Fibroblast of skin of right quadriceps (primary cell): ENCODE data around the gene SCARF1.

Experiments used
- DNase-seq: peaks from one replicate; pipeline ENCODE4 v3.0.0-alpha.2; 2013

SCARF1 gene

DNA sequence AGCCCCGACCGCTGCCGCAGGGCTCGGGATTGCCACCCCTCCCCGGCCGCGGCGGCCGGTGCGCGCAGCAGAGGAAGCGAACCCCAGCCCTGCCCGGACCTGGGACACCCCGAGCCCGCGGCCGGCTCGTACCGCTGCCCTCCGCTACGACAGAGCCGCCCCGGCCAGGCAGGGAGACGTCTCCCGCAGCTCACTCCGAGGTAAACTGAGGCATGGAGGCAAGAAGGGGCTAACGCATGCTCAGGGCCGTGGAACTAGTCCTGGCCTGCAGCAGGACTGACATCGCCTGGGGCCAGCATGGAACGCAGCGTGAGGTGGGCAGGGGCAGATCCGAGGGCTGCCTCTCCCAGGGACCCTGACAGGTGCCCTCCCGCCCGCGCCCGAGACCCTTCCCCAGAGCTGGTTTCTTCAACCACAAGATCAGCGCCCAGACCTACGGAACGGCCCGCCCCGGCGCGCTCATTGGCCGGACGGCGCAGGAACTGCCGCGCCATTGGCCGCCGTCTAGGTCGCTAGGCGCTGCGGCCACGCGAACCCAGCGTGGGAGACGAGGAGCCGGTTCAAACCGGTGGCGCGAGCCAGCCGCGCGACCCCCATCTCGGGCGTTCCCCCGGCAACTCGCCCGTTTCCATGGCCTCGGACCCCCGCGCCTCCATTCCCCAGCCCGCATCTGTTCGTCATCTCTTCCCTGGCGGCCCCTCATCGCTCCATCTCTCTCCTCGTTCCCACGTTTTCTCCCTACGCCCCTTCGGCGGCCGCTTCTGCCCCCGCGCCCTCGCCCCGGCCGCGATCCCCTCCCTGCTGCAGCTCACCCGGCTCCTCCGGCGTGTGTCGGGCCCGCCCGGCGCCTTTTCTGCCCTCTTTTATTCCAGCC is 17.3 kb downstream of the SCARF1 start, which contains the start of gene SLC43A2:
TSS of gene SLC43A2 (minus strand) at position 853 of the 874 bp plus-strand sequence. CDS start 960 bp downstream, outside the sequence.
- DNase-seq = peak; percentile 77

DNA sequence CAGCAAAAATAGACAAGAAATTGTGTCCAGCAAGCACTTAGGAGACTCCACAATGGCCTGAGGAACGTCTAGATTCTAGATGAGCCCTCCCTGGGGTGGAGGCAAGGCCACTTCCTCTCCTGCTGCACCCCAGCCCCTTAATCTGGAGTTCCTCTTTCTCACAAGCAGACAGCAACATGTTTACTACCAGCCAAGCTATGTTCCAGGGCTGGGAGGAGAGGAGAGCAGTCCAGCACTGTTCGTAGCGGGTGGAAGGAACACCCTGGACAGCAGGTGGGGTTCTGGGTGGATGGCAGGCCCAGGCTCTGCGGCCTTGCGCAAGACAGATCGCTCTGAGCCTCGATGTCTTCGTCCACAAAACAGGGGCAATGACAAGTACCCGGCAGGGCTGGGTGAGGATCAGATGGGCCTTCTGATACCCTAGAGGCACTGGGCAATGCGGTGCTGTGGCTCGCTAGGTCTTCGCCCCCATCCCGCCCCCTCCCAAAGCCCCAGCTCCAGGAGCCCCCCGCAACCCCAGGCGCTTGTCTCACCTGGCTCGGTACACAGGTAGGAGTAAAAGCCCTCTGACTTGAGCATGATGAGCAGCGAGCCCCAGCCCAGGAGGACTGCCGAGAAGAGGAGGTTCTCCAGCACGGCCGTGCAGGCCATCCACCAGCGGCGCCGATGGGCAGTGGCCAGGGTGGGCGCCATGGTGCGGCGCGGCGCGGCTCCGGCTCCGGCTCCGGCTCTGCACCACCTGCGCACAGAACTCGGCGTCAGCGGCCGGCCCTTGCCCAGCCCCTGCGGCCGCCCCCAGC is 18.1 kb downstream of the SCARF1 start:
- DNase-seq = no peak

DNA sequence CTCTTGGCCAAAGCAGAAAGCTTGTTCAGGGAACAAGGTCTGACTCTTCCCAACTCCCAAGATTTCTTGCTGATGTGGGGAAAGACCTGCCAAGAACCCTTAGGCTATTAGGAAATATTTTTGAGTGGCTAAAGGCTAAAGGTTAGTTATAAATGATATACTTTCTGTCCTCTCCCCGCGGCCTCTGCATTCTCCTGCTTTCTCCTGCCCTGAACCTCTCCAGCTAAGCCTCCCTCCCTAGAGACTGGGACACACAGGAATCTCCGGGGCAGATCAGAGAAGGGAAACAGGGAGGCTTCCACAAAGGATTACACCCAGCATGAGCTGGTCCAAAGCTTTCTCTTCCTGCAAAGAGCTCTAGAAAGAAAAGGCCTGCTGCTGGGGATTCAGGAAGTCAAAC is 19.2 kb downstream of the SCARF1 start:
- DNase-seq = no peak

DNA sequence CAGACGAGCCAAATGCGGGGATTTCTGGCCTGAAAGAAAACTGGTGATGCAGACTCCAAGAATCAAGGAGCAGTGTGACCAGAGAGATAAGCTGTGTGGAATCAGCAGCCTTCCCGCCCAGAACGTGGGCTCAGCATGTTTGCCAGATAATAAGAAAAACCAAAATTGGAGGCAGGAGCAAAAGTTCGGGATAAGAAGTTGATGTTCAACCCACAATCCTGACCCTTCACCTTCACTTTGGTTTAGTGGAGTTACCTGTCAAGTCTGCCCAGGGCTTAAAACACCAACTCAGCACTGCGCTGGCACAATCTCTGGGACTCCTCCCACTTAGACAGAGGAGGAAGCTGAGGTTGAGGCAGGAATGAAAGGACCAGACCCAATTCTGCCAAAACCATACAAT is 20.0 kb downstream of the SCARF1 start:
- no peak for DNase-seq

DNA sequence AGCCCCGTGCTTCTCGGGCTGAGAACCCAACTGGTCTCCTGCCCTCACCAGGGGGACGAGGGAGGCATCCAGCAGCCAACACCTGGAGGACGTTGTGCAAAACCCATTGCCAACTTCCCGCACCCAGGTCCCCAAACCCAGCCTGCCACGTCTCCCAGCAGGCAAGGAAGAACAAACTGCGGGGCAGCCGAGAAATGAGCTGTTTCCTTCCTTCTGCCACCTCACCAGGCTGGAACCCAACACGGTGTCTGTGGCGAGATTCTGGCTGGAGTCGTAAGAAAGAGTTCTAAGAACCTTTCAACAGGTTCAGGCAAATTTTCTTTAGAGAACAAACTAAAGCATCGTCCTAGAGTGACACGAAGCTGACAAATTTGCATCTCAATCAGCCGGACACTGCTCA is 20.5 kb downstream of the SCARF1 start:
- no peak for DNase-seq

DNA sequence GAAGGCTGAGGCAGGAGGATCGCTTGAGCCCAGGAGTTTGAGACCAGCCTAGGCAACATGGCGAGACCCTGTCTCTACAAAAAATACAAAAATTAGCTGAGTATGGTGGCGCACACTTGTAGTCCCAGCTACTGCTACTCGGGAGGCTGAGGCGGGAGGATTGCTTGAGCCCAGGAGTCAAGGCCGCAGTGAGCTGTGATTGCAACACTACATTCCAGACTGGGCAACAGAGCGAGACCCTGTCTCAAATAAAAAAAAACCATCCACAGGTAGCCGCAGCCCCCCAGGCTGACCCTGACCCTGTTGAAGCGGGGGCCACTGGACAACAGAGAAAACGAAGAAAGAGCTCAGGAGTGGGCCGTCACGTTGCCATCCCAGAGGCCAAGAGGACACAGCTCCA is 20.9 kb downstream of the SCARF1 start:
- no peak for DNase-seq

DNA sequence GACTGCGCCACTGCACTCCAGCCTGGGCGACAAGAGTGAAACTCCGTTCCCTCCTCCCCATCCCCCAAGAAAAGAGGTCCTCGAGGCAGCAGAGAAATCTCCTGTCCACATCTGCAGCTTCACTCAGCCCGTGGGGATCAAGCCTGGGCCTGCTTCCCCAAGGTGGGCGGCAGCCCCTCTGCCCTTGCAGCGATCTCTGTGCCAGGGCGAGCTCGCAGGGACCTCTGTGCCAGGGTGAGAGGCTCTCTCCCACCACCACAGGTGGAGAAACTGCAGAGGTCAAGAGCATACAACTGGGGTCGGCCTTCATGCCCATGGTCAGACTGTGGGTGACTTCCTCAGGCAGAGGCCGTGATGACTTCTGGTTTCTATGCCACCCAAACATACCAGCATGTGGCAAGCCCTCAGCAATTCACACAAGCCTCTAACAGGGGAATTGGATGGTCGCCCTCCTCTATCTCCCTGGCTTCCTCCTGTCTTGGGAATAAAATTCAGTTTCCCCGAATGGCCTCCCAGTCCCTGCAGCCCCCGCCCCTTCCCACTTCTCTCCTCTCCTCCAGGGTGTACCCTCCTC is 22.4 kb downstream of the SCARF1 start:
- no peak for DNase-seq

DNA sequence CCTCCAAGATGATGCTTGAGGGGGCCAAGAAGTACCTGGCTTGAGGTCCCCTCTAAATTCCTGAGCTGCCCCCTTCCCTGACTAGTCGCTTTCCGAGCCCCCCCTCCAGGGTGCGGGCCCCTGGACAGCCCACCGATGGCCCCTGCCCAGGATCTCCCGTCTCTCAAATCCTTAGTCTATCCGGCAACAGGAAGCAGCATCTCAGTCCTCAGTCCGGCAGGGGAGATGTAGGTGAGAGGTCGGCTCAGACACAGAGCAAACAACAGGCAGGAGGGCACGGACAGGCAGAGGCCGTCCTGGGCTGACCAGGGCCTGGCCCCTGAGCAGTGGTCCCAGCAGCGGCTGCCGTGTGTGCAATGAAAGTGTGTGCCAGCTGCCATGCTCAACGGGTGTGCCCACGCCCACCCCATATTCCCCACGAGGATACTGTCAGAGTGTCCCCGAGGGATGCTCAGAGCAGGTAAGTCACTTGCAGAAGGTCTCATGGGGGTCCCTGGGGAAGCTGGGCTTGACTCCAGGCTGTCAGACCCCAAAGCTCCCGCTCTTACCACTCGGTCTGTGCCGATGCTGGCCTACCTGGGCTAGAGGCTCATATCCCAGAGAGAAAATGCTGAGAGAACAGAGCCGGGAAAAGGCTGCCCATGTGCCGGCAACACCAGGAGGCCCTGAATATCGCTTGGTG is 24.1 kb downstream of the SCARF1 start:
- DNase-seq = no peak

DNA sequence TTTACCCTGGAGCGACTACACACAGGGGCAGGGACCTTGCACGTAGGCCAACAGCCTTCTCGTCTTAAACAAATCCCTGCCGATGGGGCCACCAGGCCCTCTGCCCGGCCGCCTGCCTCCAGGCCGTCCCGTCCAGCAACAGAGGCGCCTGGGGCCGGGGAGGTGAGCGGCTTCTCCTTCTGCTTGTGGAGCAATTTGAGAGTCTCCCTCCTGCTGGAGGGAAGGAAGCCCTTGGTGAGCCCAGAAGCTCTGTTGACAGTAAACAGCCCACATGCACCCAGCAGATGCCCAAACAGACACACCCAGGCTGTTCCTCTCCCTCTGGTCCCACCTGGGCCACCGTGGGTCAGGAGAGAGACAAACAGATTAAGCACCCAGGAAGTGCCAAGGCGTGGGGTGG is 25.0 kb downstream of the SCARF1 start:
- DNase-seq = no peak

DNA sequence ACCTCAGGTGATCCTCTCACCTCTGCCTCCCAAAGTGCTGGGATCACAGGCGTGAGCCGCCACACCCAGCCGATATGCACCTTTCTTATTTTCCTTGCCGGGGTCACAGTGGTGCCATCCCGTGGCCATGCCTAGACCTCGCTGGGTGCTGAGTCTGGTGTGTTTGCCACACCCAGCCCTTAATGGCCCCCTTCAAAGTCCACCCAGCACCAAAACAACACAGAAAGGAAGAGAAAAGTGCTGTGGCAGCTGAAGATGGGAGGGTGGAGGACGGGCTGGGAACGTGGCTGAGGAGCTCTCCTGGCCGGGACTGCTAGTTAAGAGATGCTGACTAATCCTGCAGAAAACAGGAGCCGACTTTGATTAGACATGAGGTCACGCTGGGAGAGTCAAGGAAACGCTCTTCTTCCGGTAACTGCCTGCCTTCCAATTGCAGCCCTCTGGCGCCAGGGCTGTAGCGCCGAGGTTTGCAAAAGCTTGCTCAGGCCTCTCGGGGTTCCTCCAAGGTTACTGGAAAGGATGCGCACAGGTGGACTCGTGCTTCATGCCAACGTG is 27.8 kb downstream of the SCARF1 start:
- DNase-seq = peak; percentile 73

DNA sequence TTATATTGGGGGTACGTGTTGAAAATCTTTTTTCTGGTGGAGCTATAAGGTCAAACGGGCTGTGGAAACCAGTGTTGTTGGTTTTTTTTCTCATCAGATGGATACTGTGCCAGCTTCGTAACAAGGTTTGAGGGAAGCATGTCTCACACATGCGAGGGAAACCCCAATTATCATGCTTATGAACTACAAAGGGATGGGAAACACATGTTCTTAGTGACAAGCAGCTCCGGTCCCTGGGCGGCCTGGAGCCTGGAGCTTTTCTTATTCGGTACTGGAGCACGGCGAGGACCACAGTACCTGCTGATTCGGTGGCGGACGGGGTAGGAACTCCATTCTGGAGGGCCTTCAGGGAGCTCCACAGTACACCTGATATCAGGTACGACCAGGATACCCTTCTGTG is 29.4 kb downstream of the SCARF1 start:
- no peak for DNase-seq

DNA sequence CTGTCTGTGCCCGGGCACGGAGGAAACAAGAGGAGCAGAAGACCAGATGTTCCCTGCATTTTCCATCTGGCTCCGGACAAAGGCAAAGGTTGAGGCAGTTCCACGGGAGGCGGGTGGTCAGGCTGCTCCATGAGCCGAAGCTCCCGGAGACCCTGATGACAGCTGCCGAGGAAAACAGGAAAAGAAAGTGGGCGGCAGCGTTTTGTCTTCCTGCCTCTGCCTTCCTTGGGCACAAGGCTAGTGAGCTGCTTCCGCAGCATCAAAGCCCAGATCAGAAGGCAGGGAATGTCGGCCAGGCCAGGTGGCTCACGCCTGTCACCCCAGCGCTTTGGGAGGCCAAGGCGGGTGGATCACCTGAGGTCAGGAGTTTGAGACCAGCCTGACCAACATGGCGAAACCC is 33.1 kb downstream of the SCARF1 start:
- no peak for DNase-seq

DNA sequence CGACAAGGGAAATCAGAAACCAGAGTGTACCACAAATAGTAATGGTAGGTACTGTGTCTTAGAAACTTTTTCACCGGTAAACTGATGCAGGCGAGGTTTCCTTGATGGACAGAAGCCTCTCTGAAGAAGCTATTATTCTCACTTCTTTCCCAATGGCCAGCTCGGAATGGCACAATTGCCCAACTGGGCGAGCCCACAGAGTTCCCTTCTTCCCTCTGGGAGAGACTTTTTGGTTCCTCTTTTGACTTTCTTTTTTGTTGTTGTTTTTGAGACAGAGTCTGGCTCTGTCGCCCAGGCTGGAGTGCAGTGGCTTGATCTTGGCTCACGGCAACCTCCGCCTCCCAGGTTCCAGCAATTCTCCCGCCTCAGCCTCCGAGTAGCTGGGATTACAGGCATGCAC is 33.8 kb downstream of the SCARF1 start:
- DNase-seq = no peak

DNA sequence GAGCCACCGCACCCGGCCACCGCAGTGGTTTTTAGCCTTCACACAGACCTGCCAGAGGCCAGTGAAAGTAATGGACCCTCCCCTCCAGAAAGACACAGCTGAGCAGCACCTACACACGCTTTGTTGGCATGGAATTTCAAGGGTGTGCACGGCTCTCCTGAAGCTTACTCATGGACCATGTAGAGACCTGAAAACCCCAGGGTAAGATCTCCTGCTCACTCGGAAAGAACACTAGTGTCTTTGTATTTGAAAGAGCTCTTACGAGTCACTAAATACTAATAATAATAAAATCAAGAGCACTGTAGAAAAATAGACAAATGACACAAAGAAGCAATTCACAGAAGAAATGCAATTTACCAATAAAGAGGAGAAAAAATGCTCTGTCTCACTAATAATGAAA is 36.9 kb downstream of the SCARF1 start:
- DNase-seq = no peak

DNA sequence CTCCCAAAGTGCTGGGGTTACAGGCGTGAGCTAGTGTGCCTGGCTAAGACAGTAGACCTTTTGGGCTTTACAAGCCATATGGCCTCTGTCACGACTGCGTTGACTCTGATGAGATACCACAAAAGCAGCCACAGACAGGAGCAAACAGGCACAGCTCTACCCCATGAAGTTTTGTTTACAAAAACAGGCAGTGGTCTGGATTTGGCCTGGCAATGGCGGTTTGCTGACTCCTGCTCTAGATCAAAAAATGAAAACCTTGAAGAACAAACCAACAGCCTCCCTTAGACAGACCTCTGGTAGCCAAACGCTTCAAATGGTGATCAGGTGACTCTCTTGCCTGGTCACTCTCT is 37.6 kb downstream of the SCARF1 start:
- DNase-seq = no peak

DNA sequence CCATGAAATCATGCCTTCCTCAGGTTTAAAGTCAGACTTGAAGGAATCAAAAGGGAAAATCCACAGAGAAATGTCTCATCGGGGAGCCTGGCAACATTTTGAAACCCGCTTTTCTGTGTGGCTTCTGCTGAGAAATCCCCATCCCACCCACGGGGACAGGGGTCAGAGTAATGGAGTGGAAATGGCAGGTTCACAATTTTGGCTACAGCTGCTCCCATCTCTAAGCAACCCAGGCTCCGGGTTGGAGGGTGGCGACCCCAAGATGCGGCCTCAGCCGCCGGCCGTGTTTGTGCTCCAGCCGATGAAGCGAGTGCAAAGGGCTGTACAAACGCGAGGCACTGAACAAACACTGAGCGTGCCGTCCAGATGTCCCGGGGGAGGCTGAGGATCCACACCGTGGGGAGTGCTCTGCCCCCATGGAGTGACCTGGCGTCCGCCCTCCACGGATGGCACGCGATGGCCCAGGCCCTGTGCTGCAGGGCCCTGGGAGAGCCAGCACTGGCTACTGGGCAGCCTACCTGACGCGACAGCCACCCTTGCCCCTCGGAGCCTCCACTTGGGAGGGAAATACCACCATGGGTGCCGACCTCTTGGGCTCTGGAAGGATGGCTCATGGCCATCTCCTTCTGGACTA is 39.1 kb downstream of the SCARF1 start:
- DNase-seq = no peak

DNA sequence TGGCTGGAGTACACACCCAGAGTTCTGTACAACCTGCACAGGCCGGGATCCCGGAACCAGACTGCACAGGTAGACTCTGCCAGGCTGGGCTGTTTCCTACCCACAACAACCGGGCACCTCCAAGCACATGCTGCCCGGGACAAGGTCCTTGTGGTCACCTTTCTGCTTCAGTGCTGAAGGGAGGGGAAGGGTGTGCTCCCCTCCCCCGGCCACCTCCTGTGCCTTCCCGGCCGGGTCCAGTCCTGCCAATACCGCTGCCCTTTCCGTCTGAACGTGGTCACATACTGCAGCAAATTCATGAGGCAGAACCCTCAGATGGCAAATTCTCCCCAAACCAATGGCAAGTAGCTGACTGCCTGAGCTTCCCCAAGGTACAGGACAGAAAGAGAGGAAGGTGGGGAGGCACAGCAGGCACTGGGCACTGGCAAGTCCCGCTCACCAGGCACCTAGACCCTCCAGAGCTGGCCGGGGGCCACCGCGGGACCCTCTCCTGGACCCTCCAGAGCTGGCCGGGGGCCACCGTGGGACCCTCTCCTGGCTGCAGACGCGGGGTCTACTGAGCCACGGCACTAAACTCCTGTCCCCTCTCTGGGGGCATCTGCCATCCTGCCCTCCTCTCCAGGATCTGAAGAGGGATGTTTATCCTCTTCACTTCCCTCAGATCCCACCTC is 39.7 kb downstream of the SCARF1 start:
- no peak for DNase-seq

DNA sequence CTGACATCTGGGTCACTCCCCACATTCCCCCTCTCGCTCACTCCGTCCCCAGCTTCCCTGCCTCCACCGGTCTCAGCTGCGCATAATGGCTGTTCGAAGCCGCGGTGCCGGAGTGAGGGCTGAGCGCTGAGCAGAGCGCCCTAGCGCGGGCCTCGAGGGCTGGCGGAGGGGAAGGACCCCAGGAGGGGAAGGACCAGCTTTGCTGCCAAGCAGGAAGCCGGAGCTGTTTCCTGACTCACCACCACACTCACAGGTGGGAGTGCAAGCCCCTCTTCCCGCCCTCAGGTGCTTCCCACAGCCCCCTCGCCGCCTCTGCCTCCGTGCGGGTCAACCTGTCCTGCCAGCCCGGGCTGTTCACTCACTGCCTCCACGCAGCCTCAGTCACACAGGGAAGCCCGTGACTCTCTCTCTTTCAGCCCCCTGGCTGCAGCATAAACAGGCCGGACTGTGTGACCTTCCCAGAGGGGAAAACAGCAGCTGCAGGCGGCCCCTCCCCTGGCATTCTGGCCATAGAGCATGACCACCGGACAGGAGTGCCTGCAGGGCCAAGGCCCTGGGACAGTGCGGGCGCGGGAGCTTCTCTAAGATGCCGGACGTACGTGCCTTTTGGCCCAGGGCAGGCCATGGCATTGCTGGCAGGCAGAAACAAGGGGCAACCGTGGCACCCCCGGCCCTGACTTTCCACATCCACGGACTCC is 40.6 kb downstream of the SCARF1 start:
- no peak for DNase-seq

DNA sequence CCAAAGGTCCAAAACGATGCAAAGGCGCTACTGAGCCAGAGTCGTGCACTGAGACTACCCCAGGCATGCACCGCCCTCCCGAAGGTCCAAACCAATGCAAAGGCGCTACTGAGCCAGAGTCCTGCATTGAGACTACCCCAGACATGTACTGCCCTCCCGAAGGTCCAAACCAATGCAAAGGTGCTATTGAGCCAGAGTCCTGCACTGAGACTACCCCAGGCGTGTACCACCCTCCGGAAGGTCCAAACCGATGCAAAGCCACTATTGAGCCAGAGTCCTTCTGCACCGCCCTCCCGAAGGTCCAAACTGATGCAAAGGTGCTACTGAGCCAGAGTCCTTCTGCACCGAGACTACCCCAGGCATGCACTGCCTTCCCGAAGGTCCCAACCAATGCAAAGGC is 44.0 kb downstream of the SCARF1 start:
- no peak for DNase-seq

DNA sequence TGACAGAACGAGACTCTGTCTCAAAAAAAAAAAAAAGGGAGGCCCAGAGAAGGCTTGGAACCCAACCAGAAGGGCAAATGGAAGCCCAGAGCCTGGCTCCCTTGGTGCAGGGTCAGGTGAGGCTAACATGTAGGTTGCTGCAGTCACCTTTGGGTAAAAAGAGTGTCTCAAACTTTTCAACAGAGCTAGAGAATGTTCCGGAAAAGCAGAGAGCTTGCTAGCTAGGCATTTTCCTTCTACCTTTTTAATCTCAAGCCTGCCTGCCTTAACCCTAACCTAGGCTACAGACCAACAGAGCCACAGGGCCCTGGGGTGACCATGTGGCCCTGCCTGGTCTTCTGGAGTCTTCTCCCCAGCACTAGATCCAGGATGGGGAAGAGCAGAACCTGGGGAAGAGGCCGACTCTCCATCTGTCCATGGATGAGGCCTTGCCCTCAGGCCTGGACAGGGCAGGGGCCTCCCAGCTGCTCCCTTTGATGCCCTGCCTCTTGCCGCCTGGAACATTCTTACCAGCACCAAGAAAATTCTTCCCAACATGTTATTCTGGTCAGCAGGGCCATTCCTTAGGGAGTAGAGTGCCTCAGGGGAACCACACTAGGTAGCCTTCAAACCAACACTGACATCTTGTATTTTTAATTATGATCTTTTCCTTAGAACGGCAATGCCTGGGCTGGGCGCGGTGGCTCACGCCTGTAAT is 47.0 kb downstream of the SCARF1 start:
- DNase-seq = no peak
